ENCODE data around the gene FBXW7.

- no peak for TF ChIP-seq CTCF (IDR thresholded peaks at IDR 0.05)
- no peak for TF ChIP-seq EZH2 (IDR thresholded peaks at IDR 0.05; ENCODE audit: borderline replicate concordance, insufficient read depth, low read depth, low read length, poor library complexity, severe bottlenecking)
These were observed 33.9 kb downstream of the FBXW7 start for GRCh38 chr4:152501846-152502536.
